Tibial artery (tissue), 4 donors: ENCODE measurements around the gene PRDM2.

Experiments
- DNase-seq, 2 donors: peaks; one replicate each; pipeline ENCODE4 v3.0.0-alpha.2; 2019
- H3K27ac ChIP-seq, 2 donors: fragments of 200-600 bp; sonication (generic) in 1 of 2; 1 replicate in 1 of 2; 2 replicates in 1 of 2; pipeline ENCODE4 v1.5.1; 2018 to 2019; ENCODE audit warnings: mild to moderate bottlenecking in 1 of 2
- H3K27me3 ChIP-seq, 2 donors: fragments of 200-600 bp; sonication (generic) in 1 of 2; one replicate each; pipeline versions ENCODE4 v1.5.1 to v1.6.0; 2016 to 2019
- H3K36me3 ChIP-seq, 3 donors: fragments of 200-600 bp; sonication (generic) in 2 of 3; one replicate each; pipeline ENCODE4 v1.5.1; 2016 to 2019; ENCODE audit warnings: mild to moderate bottlenecking in 2 of 3
- H3K4me1 ChIP-seq, 4 donors: fragments of 200-600 bp; sonication (generic) in 2 of 4; 1 replicate in 3 of 4; 2 replicates in 1 of 4; pipeline ENCODE4 v1.5.1; 2016 to 2019
- H3K4me3 ChIP-seq, 2 donors: fragments of 200-600 bp; sonication (generic) in 1 of 2; 1 replicate in 1 of 2; 2 replicates in 1 of 2; pipeline ENCODE4 v1.5.1; 2018 to 2019; ENCODE audit warnings: mild to moderate bottlenecking in 2 of 2
- H3K9me3 ChIP-seq, 3 donors: fragments of 200-600 bp; sonication (generic) in 1 of 3; one replicate each; pipeline ENCODE4 v1.5.1; 2016 to 2019
- CTCF ChIP-seq, 2 experiments: fragments of 200-600 bp in 1 of 2; fragments of 450-650 bp in 1 of 2; IDR thresholded peaks; one replicate each; pipeline ENCODE4 v1.5.1; 2017 to 2019; ENCODE audit warnings: antibody characterized with exemption in 2 of 2, mild to moderate bottlenecking in 1 of 2, moderate library complexity in 1 of 2
- intact Hi-C: fragments of 100-400 bp; cut with DNase I; formaldehyde crosslinking; loops from one replicate; pipeline ENCODE4 v1.15.0; 2023; ENCODE audit warnings: low total_unique reads

The PRDM2 gene

GRCh38 chr1:13799502-13800283, 99.7 kb downstream of the PRDM2 start:
- no peaks in the 10 kb centered on the region for H3K27me3 ChIP-seq
- no peak for TF ChIP-seq CTCF (IDR thresholded peaks at IDR 0.05)
- H3K36me3 ChIP-seq = peaks cover 0 to 15% (median 0%) of the 10 kb centered on the region in 3 donors
- DNase-seq = no peak
- H3K4me3 ChIP-seq = no peak overlapping the region
- H3K4me1 ChIP-seq = peaks cover 0 to 15% (median 2%) of the 10 kb centered on the region in 4 donors
- H3K9me3 ChIP-seq = no peaks in the 10 kb centered on the region
- H3K27ac ChIP-seq = no peak overlapping the region
- intact Hi-C loops = no loop called here

GRCh38 chr1:13801232-13801631, 101.2 kb downstream of the PRDM2 start:
- TF ChIP-seq CTCF (IDR thresholded peaks at IDR 0.05) = no peak
- Histone ChIP-seq H3K27ac (no peak overlapping the region), H3K27me3 (no peaks in the 10 kb centered on the region), H3K4me3 (no peak overlapping the region), H3K9me3 (no peaks in the 10 kb centered on the region), H3K36me3 (peaks cover 0 to 7% (median 0%) of the 10 kb centered on the region in 3 donors), H3K4me1 (peaks cover 0 to 15% (median 2%) of the 10 kb centered on the region in 4 donors)
- intact Hi-C loops = no loop called here
- DNase-seq = no peak

- H3K9me3 ChIP-seq = no peaks in the 10 kb centered on the region
- TF ChIP-seq CTCF (IDR thresholded peaks at IDR 0.05) = no peak
- peak in 1 of 2 donors; percentile 54 for DNase-seq
- H3K4me1 ChIP-seq = peaks cover 0 to 15% (median 2%) of the 10 kb centered on the region in 4 donors
- H3K27ac ChIP-seq = no peak overlapping the region
- H3K36me3 ChIP-seq = peaks cover 0 to 7% (median 0%) of the 10 kb centered on the region in 3 donors
- no peaks in the 10 kb centered on the region for H3K27me3 ChIP-seq
- no peak overlapping the region for H3K4me3 ChIP-seq
- intact Hi-C loops = no loop called here
Measured at GRCh38 chr1:13801655-13802486, 101.9 kb downstream of the PRDM2 start.

GRCh38 chr1:13802782-13803545, 103.0 kb downstream of the PRDM2 start:
- Histone ChIP-seq H3K4me1 (peaks cover 0 to 15% (median 2%) of the 10 kb centered on the region in 4 donors), H3K4me3 (no peak overlapping the region), H3K36me3 (peaks cover 0 to 7% (median 0%) of the 10 kb centered on the region in 3 donors), H3K27me3 (no peaks in the 10 kb centered on the region), H3K9me3 (no peaks in the 10 kb centered on the region), H3K27ac (no peak overlapping the region)
- peak in 1 of 2 donors; percentile 43 for DNase-seq
- intact Hi-C loops = no loop called here
- TF ChIP-seq CTCF (IDR thresholded peaks at IDR 0.05) = no peak

GRCh38 chr1:13803546-13804239, 103.7 kb downstream of the PRDM2 start:
- Histone ChIP-seq H3K9me3 (no peaks in the 10 kb centered on the region), H3K27me3 (no peaks in the 10 kb centered on the region), H3K27ac (no peak overlapping the region), H3K36me3 (peaks cover 0 to 7% (median 0%) of the 10 kb centered on the region in 3 donors), H3K4me3 (no peak overlapping the region), H3K4me1 (peaks cover 0 to 15% (median 2%) of the 10 kb centered on the region in 4 donors)
- no peak for TF ChIP-seq CTCF (IDR thresholded peaks at IDR 0.05)
- intact Hi-C loops = no loop called here
- peak in 1 of 2 donors; percentile 58 for DNase-seq
